Osteoblast (primary cell): ENCODE results near the gene CGB3. TPM values are rescaled to one million over a fixed set of nuclear protein-coding genes. Genes with fewer than 3 reads are reported as not detected.

Source experiments
- DNase-seq: peaks from one replicate; pipeline ENCODE4 v3.0.0; 2011; ENCODE audit warnings: low spot score, mixed read lengths; ENCODE audit not compliant: insufficient read length; ENCODE audit errors: missing footprints
- H2AFZ ChIP-seq: 2 replicates; pipeline ENCODE4 v1.6.0; 2011; ENCODE audit warnings: mild to moderate bottlenecking, low read length
- H3K27ac ChIP-seq: 2 replicates; pipeline ENCODE4 v1.5.1; 2011; ENCODE audit warnings: mild to moderate bottlenecking, low read depth, low read length, moderate library complexity
- H3K27me3 ChIP-seq: 2 replicates; pipeline ENCODE4 v1.6.0; 2012; ENCODE audit warnings: mild to moderate bottlenecking, control low read depth, inconsistent platforms, low read length, moderate library complexity; ENCODE audit not compliant: insufficient read depth
- H3K36me3 ChIP-seq: 2 replicates; pipeline ENCODE4 v1.5.1; 2011; ENCODE audit warnings: mild to moderate bottlenecking, low read length, control low read depth, moderate library complexity; ENCODE audit not compliant: insufficient read depth
- H3K4me1 ChIP-seq: 2 replicates; pipeline ENCODE4 v1.5.1; 2011; ENCODE audit warnings: mild to moderate bottlenecking, low read length, control low read depth, moderate library complexity; ENCODE audit not compliant: insufficient read depth
- H3K4me2 ChIP-seq: 2 replicates; pipeline ENCODE4 v1.6.0; 2011; ENCODE audit warnings: mild to moderate bottlenecking, low read length; ENCODE audit not compliant: insufficient read depth
- H3K4me3 ChIP-seq: fragments of 200-600 bp; sonication (generic); 3 replicates; pipeline ENCODE4 v1.5.1; 2012; ENCODE audit warnings: mild to moderate bottlenecking, low read length, inconsistent platforms; ENCODE audit not compliant: insufficient read depth
- H3K79me2 ChIP-seq: 2 replicates; pipeline ENCODE4 v1.6.0; 2012; ENCODE audit warnings: mild to moderate bottlenecking, low read length, control low read depth, inconsistent platforms; ENCODE audit not compliant: insufficient read depth
- H3K9me3 ChIP-seq: 2 replicates; pipeline ENCODE4 v1.5.1; 2011; ENCODE audit warnings: low read depth, low read length, control low read depth
- H4K20me1 ChIP-seq: 2 replicates; pipeline ENCODE4 v1.6.0; 2012; ENCODE audit warnings: mild to moderate bottlenecking, low read length, control low read depth; ENCODE audit not compliant: insufficient read depth
- CTCF ChIP-seq: IDR thresholded peaks from 2 replicates; pipeline ENCODE4 v1.5.1; 2011; ENCODE audit warnings: mild to moderate bottlenecking, low read depth, low read length, moderate library complexity; ENCODE audit errors: extremely low read depth
- total RNA-seq: library from RNA; depleted of rRNA; stranded (reverse); fragments of >200 nt; gene quantifications from 2 replicates; pipeline ENCODE4 v1.2.3, GENCODE V29; 2012

CGB3 gene
- total RNA-seq, 1 donor = not detected

- Histone ChIP-seq H3K27ac (no peak overlapping the region), H3K4me3 (no peak overlapping the region), H4K20me1 (no peaks in the 10 kb centered on the region), H3K79me2 (no peaks in the 10 kb centered on the region), H3K4me1 (peaks cover 15% of the 10 kb centered on the region), H3K9me3 (no peaks in the 10 kb centered on the region), H3K4me2 (no peak overlapping the region), H2AFZ (no peak overlapping the region), H3K36me3 (peaks cover 33% of the 10 kb centered on the region), H3K27me3 (no peaks in the 10 kb centered on the region)
- DNase-seq = peak; percentile 58
- no peak for TF ChIP-seq CTCF
Measured at GRCh38 chr19:49014870-49015255, 9.3 kb downstream of the CGB3 start.

- peak; percentile 93 for DNase-seq
- peaks cover 14% of the 10 kb centered on the region for H3K4me1 ChIP-seq
- H3K79me2 ChIP-seq = no peaks in the 10 kb centered on the region
- no peaks in the 10 kb centered on the region for H4K20me1 ChIP-seq
- H3K9me3 ChIP-seq = no peaks in the 10 kb centered on the region
- H3K4me2 ChIP-seq = no peak overlapping the region
- H3K36me3 ChIP-seq = peaks cover 38% of the 10 kb centered on the region
- H2AFZ ChIP-seq = no peak overlapping the region
- H3K27me3 ChIP-seq = no peaks in the 10 kb centered on the region
- no peak overlapping the region for H3K4me3 ChIP-seq
- no peak for TF ChIP-seq CTCF
- H3K27ac ChIP-seq = peak overlapping the region; percentile 30
Measured at GRCh38 chr19:49014123-49014869, 9.8 kb downstream of the CGB3 start.

GRCh38 chr19:49011194-49011593 lies 12.9 kb downstream of the CGB3 start:
- TF ChIP-seq CTCF = no peak
- no peaks in the 10 kb centered on the region for H4K20me1 ChIP-seq
- H3K36me3 ChIP-seq = peaks cover 51% of the 10 kb centered on the region
- no peaks in the 10 kb centered on the region for H3K4me1 ChIP-seq
- H3K27me3 ChIP-seq = no peaks in the 10 kb centered on the region
- H2AFZ ChIP-seq = no peak overlapping the region
- no peak overlapping the region for H3K4me3 ChIP-seq
- H3K79me2 ChIP-seq = no peaks in the 10 kb centered on the region
- no peaks in the 10 kb centered on the region for H3K9me3 ChIP-seq
- H3K27ac ChIP-seq = no peak overlapping the region
- DNase-seq = peak; percentile 9
- H3K4me2 ChIP-seq = no peak overlapping the region

GRCh38 chr19:49010453-49010852 lies 13.7 kb downstream of the CGB3 start:
- Histone ChIP-seq H3K9me3 (no peaks in the 10 kb centered on the region), H3K79me2 (no peaks in the 10 kb centered on the region), H3K27me3 (no peaks in the 10 kb centered on the region), H3K4me1 (no peaks in the 10 kb centered on the region), H3K27ac (no peak overlapping the region), H4K20me1 (no peaks in the 10 kb centered on the region), H3K4me2 (no peak overlapping the region), H2AFZ (no peak overlapping the region), H3K4me3 (no peak overlapping the region), H3K36me3 (peaks cover 51% of the 10 kb centered on the region)
- DNase-seq = no peak
- no peak for TF ChIP-seq CTCF
